Astrocyte of the spinal cord (primary cell): Measurements from ENCODE around the gene PTPN3.

Source experiments
- DNase-seq: peaks from one replicate; pipeline ENCODE4 v3.0.0; 2011; ENCODE audit warnings: low read depth, low spot score
- H3K4me3 ChIP-seq: 2 replicates; pipeline ENCODE4 v1.5.1; 2011; ENCODE audit warnings: low read depth, mild to moderate bottlenecking, low read length, moderate library complexity
- in situ Hi-C: cut with HindIII; loops from 2 replicates; pipeline ENCODE4 v1.10.0; 2017; ENCODE audit warnings: low sequenced_read_pairs
- TF ChIP-seq, protein P1 (sequence below): IDR thresholded peaks from 2 replicates; pipeline ENCODE4 v1.5.1; 2012; ENCODE audit warnings: low read depth, mild to moderate bottlenecking, low read length, inconsistent platforms

PTPN3 gene

DNA sequence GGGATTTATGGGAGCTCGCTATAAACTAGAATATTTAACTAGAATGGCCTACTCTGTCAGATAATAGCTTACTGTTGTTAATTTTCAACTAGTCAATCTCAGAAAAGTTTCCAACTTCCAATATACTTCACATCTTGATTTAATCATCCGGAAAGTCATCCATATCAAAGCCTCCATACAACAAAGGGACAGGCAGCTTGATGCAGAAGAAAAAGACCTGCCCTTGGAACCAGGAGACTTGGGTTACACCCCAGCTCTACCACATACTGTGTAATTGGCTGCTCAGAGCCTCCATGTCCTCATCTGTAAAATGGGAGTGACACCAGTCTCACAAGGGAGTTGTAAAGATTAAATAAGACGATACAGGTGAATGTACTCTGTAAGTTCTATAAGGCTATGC lies 1.9 kb downstream of the PTPN3 start:
- TF ChIP-seq, protein P1, sequence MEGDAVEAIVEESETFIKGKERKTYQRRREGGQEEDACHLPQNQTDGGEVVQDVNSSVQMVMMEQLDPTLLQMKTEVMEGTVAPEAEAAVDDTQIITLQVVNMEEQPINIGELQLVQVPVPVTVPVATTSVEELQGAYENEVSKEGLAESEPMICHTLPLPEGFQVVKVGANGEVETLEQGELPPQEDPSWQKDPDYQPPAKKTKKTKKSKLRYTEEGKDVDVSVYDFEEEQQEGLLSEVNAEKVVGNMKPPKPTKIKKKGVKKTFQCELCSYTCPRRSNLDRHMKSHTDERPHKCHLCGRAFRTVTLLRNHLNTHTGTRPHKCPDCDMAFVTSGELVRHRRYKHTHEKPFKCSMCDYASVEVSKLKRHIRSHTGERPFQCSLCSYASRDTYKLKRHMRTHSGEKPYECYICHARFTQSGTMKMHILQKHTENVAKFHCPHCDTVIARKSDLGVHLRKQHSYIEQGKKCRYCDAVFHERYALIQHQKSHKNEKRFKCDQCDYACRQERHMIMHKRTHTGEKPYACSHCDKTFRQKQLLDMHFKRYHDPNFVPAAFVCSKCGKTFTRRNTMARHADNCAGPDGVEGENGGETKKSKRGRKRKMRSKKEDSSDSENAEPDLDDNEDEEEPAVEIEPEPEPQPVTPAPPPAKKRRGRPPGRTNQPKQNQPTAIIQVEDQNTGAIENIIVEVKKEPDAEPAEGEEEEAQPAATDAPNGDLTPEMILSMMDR, result no peak
- in situ Hi-C loops, result no loop called here
- no peak for DNase-seq
- no peak overlapping the region for H3K4me3 ChIP-seq

DNA sequence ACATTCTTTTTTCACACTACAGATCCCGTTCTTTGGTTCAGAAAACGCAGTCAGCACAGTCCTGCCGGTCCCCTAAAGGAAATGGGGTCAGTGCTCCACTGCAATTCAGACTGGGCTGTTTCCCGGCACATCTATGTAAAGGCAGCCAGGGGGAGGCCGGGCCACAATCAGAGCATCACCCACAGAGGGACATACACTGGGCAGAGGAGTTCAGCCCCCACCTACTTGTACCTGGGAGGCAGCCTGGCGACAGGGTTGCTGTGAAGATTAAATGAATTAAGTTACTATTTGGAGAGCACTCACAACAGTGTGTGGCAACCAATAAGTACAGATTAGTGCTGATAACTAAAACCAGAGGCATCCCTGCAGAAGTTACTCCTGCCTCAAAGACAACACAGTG lies 4.5 kb downstream of the PTPN3 start:
- TF ChIP-seq, protein P1, result no peak
- H3K4me3 ChIP-seq, result no peak overlapping the region
- no peak for DNase-seq
- in situ Hi-C loops, result no loop called here

DNA sequence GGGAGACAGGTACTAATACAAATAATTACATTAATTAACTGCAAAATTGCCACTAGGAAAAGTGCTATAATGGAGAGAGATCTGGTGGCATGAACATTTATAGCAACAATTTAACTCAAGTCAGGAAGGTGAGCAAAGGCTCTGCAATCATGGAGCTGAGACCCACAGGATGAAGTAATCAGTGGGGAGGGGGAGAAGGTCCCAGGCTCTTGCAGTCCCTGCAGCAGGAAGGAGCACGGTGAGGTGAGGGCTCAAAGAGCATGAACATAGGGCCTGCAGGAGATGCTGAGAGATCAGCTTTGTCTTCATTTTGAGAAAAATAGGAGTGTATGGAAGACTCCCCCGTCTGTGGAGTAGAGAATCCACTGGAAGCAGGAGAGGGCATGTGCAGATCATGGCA lies 6.5 kb downstream of the PTPN3 start:
- in situ Hi-C loops, result no loop called here

DNA sequence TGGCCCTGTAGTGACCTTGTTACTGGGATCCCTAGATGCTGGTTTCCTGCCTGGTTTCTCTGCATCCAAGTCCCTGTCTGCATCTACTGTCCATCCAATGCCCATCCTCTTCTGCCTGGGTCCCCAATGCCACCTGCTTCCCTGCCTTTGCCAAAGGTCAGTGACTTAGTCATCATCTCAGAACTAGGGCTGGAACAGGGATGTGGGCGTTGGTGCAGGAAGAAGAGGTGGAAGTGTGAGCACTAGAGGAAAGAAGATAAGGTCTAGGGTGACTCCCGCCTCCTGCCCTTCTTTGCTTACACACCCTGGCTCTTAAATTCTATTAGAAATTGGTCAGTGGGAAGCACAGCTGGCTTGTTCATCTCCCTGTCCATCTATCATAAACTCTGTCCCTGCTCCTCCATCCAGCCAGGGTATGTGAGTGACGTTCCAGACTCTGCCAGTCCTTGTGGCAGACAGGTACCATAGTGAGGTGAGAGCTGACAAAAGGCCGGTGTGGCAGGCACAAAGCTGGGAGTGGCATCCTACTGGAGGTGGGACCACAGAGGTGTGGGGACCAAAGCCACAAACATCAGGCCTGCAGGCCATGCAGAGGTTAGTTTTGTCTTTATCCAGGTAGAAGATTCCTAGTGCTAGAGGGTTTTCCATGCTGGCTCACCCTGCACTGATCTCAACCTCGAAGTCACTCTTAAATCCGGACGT lies 9.2 kb downstream of the PTPN3 start:
- in situ Hi-C loops, result no loop called here
- TF ChIP-seq, protein P1, result no peak
- no peak for DNase-seq
- no peak overlapping the region for H3K4me3 ChIP-seq

More for the DNA sequence above, 6.5 kb downstream of the PTPN3 start:
- H3K4me3 ChIP-seq, result no peak overlapping the region
- TF ChIP-seq, protein P1, result no peak
- DNase-seq, result no peak

DNA sequence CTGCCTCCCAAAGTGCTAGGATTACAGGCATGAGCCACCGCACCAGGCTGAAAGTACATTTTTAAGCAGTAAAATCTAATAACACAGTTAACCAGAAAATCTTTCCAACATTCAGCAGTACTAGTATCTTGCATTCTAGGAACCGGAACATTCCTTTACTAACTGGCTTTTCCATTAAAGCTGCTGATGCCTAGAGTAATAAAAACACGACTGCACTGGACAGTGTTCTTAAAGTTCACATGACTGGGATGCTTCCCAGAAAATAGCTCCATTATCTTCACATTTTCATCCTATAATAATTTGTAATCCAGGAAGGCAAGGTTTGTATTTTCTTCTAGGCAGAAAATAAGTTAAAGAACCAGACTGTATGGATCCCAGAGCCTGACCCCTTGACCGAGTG lies 9.8 kb downstream of the PTPN3 start:
- DNase-seq, result no peak
- H3K4me3 ChIP-seq, result no peak overlapping the region
- in situ Hi-C loops, result no loop called here
- TF ChIP-seq, protein P1, result no peak

DNA sequence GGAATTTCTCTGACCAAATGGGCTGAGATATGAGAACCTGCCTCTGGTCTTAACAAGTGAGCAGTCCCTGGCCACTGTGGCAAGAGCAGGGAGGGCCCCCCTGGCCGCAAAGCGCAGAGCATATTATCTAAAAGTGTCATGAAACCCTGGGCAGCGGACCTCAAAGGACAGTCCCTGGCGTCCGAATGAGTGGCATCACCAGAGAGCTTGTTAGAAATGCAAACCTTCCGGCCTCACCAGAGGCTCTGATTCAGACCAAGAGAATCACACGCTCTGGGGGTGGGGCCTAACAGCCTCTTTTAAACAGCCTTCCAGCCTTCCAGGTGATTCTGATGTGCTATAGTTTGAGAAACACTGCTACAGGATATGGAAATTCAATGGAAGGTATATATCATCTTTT lies 10.9 kb downstream of the PTPN3 start:
- H3K4me3 ChIP-seq, result no peak overlapping the region
- DNase-seq, result no peak
- in situ Hi-C loops, result no loop called here
- TF ChIP-seq, protein P1, result no peak
